ENCODE measurements around the gene HIGD1C. TPM values are rescaled to one million over a fixed set of nuclear protein-coding genes. Genes with fewer than 3 reads are reported as not detected.
A peak's percentile ranks its signal among the peaks of the same experiment; 100 is the strongest.

The HIGD1C gene
- total and polyA plus RNA-seq, 7 donors: not detected

- DNase-seq: no peak
- Histone ChIP-seq H3K4me3 (no peak overlapping the region), H3K36me3 (peaks cover 0 to 39% (median 4%) of the 10 kb centered on the region in 4 donors), H3K4me1 (no peaks in the 10 kb centered on the region), H3K27me3 (no peaks in the 10 kb centered on the region), H3K27ac (no peak overlapping the region), H3K9me3 (no peaks in the 10 kb centered on the region)
- TF ChIP-seq CTCF (IDR thresholded peaks at IDR 0.05): no peak
- peak in 3 of 4 donors; percentile 7 to 48 (median 34) for TF ChIP-seq POLR2AphosphoS5 (IDR thresholded peaks at IDR 0.05)
- intact Hi-C loops (cut with DNase I): no loop called here
Observed at GRCh38 chr12:50971946-50972345, 19.6 kb downstream of the HIGD1C start.

- intact Hi-C loops (cut with DNase I): no loop called here
- Histone ChIP-seq H3K36me3 (peaks cover 0 to 26% (median 0%) of the 10 kb centered on the region in 4 donors), H3K4me1 (peaks cover 0 to 6% (median 3%) of the 10 kb centered on the region in 4 donors), H3K9me3 (no peaks in the 10 kb centered on the region), H3K4me3 (no peak overlapping the region), H3K27me3 (no peaks in the 10 kb centered on the region), H3K27ac (no peak overlapping the region)
- DNase-seq: no peak
- WGBS, 2 donors: 70 to 71% methylated on average over 6 of the region's 6 CpGs
- no peak for TF ChIP-seq EP300 (IDR thresholded peaks at IDR 0.05)
- TF ChIP-seq CTCF (IDR thresholded peaks at IDR 0.05): no peak
- no peak for TF ChIP-seq POLR2A (IDR thresholded peaks at IDR 0.05)
- TF ChIP-seq POLR2AphosphoS5 (IDR thresholded peaks at IDR 0.05): no peak
Observed at GRCh38 chr12:50979369-50980052, 27.2 kb downstream of the HIGD1C start.

- 53 to 80% methylated on average over 2 of the region's 2 CpGs for WGBS, 2 donors
- Histone ChIP-seq H3K27me3 (no peaks in the 10 kb centered on the region), H3K27ac (no peak overlapping the region), H3K36me3 (peaks cover 0 to 26% (median 0%) of the 10 kb centered on the region in 4 donors), H3K4me1 (peaks cover 0 to 17% (median 13%) of the 10 kb centered on the region in 4 donors), H3K9me3 (no peaks in the 10 kb centered on the region), H3K4me3 (no peak overlapping the region)
- intact Hi-C loops (cut with DNase I): no loop called here
- DNase-seq: no peak
- TF ChIP-seq EP300 (IDR thresholded peaks at IDR 0.05) (no peak), CTCF (IDR thresholded peaks at IDR 0.05) (no peak), POLR2A (IDR thresholded peaks at IDR 0.05) (no peak), POLR2AphosphoS5 (IDR thresholded peaks at IDR 0.05) (no peak)
Observed at GRCh38 chr12:50980545-50980944, 28.2 kb downstream of the HIGD1C start.

- H3K27ac ChIP-seq: no peak overlapping the region
- intact Hi-C loops (cut with DNase I): no loop called here
- no peak for TF ChIP-seq POLR2A (IDR thresholded peaks at IDR 0.05)
- TF ChIP-seq CTCF (IDR thresholded peaks at IDR 0.05): no peak
- TF ChIP-seq EP300 (IDR thresholded peaks at IDR 0.05): no peak
- TF ChIP-seq POLR2AphosphoS5 (IDR thresholded peaks at IDR 0.05): no peak
- no peaks in the 10 kb centered on the region for H3K9me3 ChIP-seq
- peaks cover 0 to 26% (median 0%) of the 10 kb centered on the region in 4 donors for H3K36me3 ChIP-seq
- DNase-seq: no peak
- H3K27me3 ChIP-seq: no peaks in the 10 kb centered on the region
- no peak overlapping the region for H3K4me3 ChIP-seq
- 18 to 65% methylated on average over 6 of the region's 6 CpGs for WGBS, 2 donors
- peaks cover 0 to 27% (median 24%) of the 10 kb centered on the region in 4 donors for H3K4me1 ChIP-seq
Observed at GRCh38 chr12:50981319-50982239, 29.2 kb downstream of the HIGD1C start.
